AG09319 (cell line): ENCODE measurements around the gene ACTN4.

ENCODE experiments used
- DNase-seq: peaks from one replicate; pipeline ENCODE4 v3.0.0-alpha.2; 2010; ENCODE audit warnings: low read depth; ENCODE audit errors: extremely low read depth
- TF ChIP-seq, protein P1 (sequence below): IDR thresholded peaks from 2 replicates; pipeline ENCODE4 v1.5.1; 2011; ENCODE audit warnings: low read depth, mild to moderate bottlenecking, inconsistent platforms, low read length, moderate library complexity

The ACTN4 gene

DNA sequence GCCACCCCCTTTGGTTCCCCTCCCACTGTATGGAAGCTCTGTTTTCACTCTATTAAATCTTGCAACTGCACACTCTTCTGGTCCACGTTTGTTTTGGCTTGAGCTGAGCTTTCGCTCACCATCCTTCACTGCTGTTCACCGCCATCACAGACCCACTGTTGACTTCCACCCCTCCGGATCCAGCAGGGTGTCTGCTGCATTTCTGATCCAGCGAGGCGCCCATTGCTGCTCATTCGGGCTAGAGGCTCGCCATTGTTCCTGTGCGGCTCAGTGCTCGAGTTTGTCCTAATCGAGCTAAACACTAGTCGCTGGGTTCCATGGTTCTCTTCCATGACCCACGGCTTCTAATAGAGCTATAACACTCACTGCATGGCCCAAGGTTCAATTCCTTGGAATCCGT, 42.7 kb downstream of the ACTN4 start:
- TF ChIP-seq, protein P1, sequence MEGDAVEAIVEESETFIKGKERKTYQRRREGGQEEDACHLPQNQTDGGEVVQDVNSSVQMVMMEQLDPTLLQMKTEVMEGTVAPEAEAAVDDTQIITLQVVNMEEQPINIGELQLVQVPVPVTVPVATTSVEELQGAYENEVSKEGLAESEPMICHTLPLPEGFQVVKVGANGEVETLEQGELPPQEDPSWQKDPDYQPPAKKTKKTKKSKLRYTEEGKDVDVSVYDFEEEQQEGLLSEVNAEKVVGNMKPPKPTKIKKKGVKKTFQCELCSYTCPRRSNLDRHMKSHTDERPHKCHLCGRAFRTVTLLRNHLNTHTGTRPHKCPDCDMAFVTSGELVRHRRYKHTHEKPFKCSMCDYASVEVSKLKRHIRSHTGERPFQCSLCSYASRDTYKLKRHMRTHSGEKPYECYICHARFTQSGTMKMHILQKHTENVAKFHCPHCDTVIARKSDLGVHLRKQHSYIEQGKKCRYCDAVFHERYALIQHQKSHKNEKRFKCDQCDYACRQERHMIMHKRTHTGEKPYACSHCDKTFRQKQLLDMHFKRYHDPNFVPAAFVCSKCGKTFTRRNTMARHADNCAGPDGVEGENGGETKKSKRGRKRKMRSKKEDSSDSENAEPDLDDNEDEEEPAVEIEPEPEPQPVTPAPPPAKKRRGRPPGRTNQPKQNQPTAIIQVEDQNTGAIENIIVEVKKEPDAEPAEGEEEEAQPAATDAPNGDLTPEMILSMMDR, result no peak

DNA sequence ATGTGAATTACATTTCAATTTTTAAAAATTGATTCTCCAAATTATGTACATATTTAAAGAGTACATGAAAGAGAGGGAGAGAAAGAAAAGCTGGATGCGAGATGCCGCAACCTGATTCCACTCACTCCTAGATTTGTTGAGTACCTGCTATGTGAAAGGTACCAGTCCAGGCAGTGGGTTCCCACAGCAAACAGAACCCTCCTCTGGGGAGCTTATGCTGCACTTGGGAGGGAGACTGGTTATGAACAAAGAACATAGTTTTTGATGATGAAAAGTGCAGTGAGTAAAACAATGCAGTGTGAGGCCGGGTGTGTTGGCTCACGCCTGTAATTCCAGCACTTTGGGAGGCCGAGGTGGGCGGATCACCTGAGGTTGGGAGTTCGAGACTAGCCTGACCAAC, 43.4 kb downstream of the ACTN4 start:
- no peak for DNase-seq
- TF ChIP-seq, protein P1, result no peak

More for the DNA sequence above, 42.7 kb downstream of the ACTN4 start:
- DNase-seq, result no peak

DNA sequence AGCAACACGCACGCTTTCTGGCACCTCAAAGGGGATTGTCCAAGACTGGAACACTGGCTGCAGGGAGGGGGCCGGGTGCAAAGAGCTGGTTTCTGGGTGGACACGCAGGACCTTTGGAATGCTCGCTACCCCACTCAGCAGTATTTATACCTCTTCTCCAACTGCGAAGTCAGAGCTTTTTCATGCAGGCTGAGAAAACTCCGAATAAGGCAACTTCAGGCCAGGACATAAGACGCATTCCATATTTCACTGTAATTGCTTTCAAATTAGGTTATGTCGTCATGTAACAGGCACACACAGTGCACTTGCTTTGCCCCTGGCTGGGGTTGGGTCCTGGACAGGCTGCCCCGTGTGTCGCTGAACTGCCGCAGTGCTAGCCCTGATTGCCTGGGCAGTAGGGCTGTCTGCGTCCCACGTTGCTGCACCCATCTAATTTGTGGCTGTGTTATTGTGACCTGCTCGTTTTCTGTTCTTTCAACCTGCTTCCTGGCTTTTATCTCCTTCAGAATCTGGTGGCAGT, 44.5 kb downstream of the ACTN4 start:
- TF ChIP-seq, protein P1, result no peak
- peak; percentile 88 for DNase-seq

DNA sequence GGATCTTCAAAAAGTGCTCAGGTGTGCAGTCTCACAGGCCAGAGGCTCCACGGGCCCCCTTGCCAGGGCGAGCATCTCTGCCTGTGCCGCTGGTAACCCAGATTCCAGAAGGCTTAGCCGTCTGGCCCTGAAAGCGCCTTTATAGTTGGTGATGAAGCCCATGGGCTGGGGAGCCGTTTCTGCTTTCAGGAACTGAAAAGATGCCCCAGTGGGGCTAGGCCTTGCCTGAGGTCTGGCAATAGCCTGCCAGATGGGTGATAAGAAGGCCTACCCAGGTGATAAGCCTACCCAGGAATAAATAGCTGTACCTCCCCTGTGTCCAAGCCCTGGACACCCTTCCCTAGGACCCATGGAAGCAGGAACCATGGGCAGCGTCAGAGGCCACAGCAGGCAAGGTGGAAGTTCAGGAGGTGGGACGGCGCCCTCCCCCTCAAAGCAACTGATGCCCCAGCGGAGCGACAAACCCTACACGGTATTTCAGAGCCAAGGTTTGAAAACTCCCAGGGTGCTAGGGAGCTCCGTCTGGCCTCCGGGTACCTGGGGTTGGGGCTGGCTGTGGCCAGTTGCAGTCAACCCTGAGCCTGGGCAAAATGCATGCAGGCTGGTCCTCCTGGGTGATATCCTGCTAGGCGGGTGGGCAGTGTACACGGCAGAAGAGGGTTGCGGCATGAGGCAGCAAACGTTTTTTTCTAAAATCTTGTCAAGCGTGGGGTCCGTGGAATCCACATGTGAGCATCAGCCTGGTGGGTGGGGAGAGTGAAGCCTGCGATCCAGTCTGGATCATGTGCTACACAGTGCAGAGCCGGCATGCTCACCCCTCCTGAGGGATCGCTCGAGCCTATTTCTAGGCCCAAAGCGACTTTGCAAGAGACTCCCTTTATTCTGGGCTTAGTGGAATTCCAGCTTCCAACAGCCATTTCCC, 45.3 kb downstream of the ACTN4 start:
- TF ChIP-seq, protein P1, result no peak
- DNase-seq, result no peak

DNA sequence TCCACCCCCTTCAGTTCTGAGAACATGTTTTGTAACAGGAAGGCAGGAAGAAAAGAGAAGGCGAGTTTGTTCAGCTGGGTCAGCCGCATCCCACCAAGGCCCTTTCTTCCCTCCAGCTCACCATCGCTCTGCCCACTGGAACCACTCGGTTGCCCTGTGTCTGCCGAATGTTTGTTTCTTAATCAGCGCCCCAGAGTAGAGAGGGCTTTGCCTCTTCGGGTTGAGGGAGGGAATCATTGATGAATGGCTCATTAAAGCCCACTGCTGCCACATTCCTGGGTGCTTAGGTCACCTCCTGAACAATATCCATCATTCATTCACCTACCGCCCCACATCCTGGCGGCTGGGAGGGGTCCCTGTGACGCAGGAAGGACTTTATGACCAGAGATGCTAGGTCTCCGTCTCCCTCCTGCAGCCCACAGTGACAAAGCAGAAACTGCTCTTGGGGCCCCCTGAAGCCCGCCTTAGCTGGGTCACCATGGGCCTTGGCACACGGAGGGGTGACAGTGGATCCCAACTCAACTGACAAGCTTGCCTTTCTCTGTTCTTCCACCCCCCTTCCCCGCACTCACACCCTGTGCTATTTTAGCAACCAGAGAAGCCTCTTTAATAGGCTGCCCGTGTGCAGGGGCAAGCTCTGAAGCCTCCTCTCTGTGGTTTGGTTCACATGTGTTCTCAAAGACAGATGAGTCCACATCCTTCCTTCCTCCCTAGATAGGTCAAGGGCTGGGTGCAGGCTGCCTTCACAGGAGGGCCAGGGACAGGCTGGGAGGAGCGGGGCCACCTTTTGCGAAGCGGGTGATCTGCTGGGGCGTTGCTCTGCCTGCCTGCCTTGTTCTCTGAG, 46.2 kb downstream of the ACTN4 start:
- TF ChIP-seq, protein P1, result no peak
- DNase-seq, result no peak

DNA sequence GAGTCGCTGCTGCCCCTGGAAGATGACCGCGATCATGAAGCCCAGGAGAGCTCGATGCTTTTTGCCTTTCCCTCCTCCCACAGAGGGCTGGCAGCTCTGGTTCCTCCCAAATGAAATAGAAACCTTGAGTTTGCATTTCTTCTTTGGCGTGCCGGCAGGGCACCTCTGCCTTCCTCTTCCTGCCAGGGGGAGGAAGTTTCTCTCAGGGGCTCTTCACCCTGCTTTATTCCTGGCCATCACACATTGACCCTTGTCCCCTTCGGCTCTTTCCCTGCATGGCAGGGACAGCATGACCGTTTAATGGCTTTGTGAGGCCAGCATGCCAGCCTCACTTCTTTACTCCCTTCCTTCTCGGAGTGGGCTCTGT, 47.9 kb downstream of the ACTN4 start:
- no peak for DNase-seq
- TF ChIP-seq, protein P1, result no peak
